ENCODE data around the gene PHLPP2.
"Not testable (repeated sequence)": the region's sequence is repeated elsewhere in the genome, so short reads cannot be mapped to it uniquely, and the experiment has no call there.

The PHLPP2 gene

GRCh38 chr16:71698491-71698890 is 26.0 kb downstream of the PHLPP2 start:
- H3K4me3 Mint-ChIP-seq: no peak overlapping the region
- peaks cover 2% of the 10 kb centered on the region for H3K4me1 Mint-ChIP-seq (ENCODE audit: low read depth)

DNA sequence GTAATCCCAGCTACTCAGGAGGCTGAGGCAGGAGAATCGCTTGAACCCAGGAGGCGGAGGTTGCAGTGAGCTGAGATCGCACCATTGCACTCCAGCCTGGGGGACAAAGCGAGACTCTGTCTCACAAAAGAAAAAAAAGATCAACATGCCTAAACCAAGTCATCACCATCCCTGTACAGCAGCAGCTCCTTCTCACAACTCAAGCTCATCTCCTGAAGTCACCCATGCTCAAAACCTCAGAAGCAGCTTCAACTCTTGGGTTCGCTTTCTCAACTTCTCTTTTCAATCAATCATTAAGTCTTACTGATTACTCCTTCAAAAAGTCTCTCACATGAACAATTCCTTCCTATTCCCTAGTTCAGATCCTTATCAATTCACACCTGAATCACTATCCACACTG is 31.3 kb downstream of the PHLPP2 start:
- Mint-ChIP-seq H3K4me3 (no peak overlapping the region), H3K9me3 (no peaks in the 10 kb centered on the region), H3K4me1 (ENCODE audit: low read depth) (peaks cover 2% of the 10 kb centered on the region), H3K27me3 (ENCODE audit: low read depth) (no peaks in the 10 kb centered on the region), H3K36me3 (ENCODE audit: low read depth) (peaks cover 2% of the 10 kb centered on the region), H3K27ac (no peak overlapping the region)

More at GRCh38 chr16:71698491-71698890, 26.0 kb downstream of the PHLPP2 start:
- no peaks in the 10 kb centered on the region for H3K36me3 Mint-ChIP-seq (ENCODE audit: low read depth)
- H3K27me3 Mint-ChIP-seq (ENCODE audit: low read depth): no peaks in the 10 kb centered on the region
- H3K27ac Mint-ChIP-seq: no peak overlapping the region
- H3K9me3 Mint-ChIP-seq: no peaks in the 10 kb centered on the region

DNA sequence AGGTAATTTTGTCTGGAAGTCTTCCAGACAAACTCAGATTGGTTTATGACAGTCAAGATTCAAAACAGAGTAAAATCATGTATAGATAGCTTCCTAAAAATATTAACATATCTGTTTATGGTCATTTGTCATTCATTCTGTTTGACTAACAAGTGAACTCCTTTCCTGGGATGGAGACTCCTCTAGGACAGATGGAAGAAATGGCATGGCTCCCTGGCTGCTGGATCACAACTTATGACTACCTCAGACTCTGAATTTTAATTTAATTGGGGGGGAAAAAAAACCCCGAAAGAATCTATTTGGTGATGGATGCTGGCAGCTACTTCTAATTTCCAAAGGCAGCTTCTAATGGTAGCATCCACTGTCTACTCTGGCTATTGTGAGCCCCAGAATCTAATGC is 34.6 kb downstream of the PHLPP2 start:
- Mint-ChIP-seq H3K27me3 (ENCODE audit: low read depth) (no peaks in the 10 kb centered on the region), H3K4me3 (no peak overlapping the region), H3K36me3 (ENCODE audit: low read depth) (peaks cover 2% of the 10 kb centered on the region), H3K4me1 (ENCODE audit: low read depth) (no peaks in the 10 kb centered on the region), H3K9me3 (no peaks in the 10 kb centered on the region), H3K27ac (no peak overlapping the region)

GRCh38 chr16:71687861-71688260 is 36.6 kb downstream of the PHLPP2 start:
- no peak overlapping the region for H3K4me3 Mint-ChIP-seq
- H3K9me3 Mint-ChIP-seq: no peaks in the 10 kb centered on the region
- no peaks in the 10 kb centered on the region for H3K4me1 Mint-ChIP-seq (ENCODE audit: low read depth)
- H3K27ac Mint-ChIP-seq: no peak overlapping the region
- no peaks in the 10 kb centered on the region for H3K27me3 Mint-ChIP-seq (ENCODE audit: low read depth)
- peaks cover 10% of the 10 kb centered on the region for H3K36me3 Mint-ChIP-seq (ENCODE audit: low read depth)

- H3K4me3 Mint-ChIP-seq; H3K4me1 Mint-ChIP-seq (ENCODE audit: low read depth); H3K27ac Mint-ChIP-seq; H3K27me3 Mint-ChIP-seq (ENCODE audit: low read depth); H3K9me3 Mint-ChIP-seq: not testable (repeated sequence)
- H3K36me3 Mint-ChIP-seq (ENCODE audit: low read depth): peaks cover 17% of the 10 kb centered on the region
These were observed 40.2 kb downstream of the PHLPP2 start for GRCh38 chr16:71684280-71684679.

DNA sequence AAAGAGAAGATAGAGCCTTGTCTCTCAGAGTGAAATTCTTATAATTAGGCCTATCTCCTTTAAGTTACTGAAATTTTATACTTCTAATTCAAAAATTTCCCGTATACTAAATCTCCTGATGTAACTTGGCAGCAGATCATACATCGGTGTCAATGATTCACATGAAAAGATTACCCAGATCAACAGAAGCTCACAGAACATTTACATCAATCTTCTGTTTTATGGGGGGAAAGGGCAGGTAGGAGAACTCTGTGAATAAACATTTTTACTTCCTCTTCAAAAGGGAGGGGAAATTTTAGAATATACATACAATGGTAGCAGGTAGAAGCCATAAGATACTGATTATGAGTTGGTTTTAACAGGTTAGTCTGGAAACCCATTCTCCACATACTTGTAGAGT is 43.1 kb downstream of the PHLPP2 start:
- Mint-ChIP-seq H3K4me3 (no peak overlapping the region), H3K4me1 (ENCODE audit: low read depth) (peaks cover under 1% of the 10 kb centered on the region), H3K9me3 (no peaks in the 10 kb centered on the region), H3K27ac (no peak overlapping the region), H3K36me3 (ENCODE audit: low read depth) (peaks cover 24% of the 10 kb centered on the region), H3K27me3 (ENCODE audit: low read depth) (no peaks in the 10 kb centered on the region)

DNA sequence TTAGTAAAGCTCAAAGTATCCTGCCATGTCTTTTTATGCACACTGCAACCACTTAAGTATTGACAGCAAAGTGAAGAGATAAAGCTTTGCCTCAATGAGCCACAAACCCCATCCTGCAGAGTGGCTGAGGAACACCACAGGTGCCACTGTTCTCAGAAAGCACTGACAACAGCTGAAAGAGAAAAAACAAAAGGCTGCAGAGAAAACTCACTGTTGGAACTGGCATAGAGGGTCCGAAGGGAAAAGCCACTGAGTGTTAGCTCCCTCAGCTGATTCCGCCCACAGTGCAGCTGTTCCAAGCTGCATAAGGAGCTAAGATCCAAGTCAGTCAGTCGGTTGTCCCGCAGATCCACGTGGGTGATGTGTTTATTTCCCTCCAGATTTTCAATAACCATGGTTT is 48.3 kb downstream of the PHLPP2 start:
- H3K4me3 Mint-ChIP-seq: no peak overlapping the region
- H3K4me1 Mint-ChIP-seq (ENCODE audit: low read depth): peaks cover 4% of the 10 kb centered on the region
- H3K36me3 Mint-ChIP-seq (ENCODE audit: low read depth): peaks cover 17% of the 10 kb centered on the region
- no peak overlapping the region for H3K27ac Mint-ChIP-seq
- no peaks in the 10 kb centered on the region for H3K27me3 Mint-ChIP-seq (ENCODE audit: low read depth)
- no peaks in the 10 kb centered on the region for H3K9me3 Mint-ChIP-seq

GRCh38 chr16:71675380-71675779 is 49.1 kb downstream of the PHLPP2 start:
- no peaks in the 10 kb centered on the region for H3K9me3 Mint-ChIP-seq
- no peak overlapping the region for H3K4me3 Mint-ChIP-seq
- H3K36me3 Mint-ChIP-seq (ENCODE audit: low read depth): peaks cover 17% of the 10 kb centered on the region

GRCh38 chr16:71674229-71674628 is 50.3 kb downstream of the PHLPP2 start:
- Mint-ChIP-seq H3K27me3 (ENCODE audit: low read depth) (no peaks in the 10 kb centered on the region), H3K9me3 (no peaks in the 10 kb centered on the region), H3K27ac (no peak overlapping the region), H3K4me1 (ENCODE audit: low read depth) (peaks cover 4% of the 10 kb centered on the region), H3K4me3 (no peak overlapping the region), H3K36me3 (ENCODE audit: low read depth) (peaks cover 17% of the 10 kb centered on the region)

More at GRCh38 chr16:71675380-71675779, 49.1 kb downstream of the PHLPP2 start:
- H3K27ac Mint-ChIP-seq: no peak overlapping the region
- peaks cover 4% of the 10 kb centered on the region for H3K4me1 Mint-ChIP-seq (ENCODE audit: low read depth)
- no peaks in the 10 kb centered on the region for H3K27me3 Mint-ChIP-seq (ENCODE audit: low read depth)

DNA sequence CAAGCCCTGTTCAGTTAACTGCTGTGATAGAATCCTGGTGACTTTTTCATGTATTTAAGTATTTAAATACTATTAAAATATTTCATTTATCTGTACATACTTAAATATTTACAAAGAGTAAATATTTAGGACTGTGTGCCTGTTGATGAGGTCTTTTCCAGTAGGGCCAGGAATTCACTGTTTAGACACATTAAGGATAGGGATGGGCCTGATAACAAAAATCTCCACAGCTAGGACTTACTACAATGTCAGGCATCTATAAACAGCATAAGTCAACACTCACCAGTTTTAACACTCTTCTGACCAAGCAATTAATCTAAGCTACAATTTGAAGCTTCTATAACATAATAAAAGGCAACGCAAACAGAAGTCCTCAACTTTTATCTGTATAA is 50.9 kb downstream of the PHLPP2 start:
- H3K27ac Mint-ChIP-seq: no peak overlapping the region
- no peak overlapping the region for H3K4me3 Mint-ChIP-seq
- H3K36me3 Mint-ChIP-seq (ENCODE audit: low read depth): peaks cover 16% of the 10 kb centered on the region
- peaks cover 4% of the 10 kb centered on the region for H3K4me1 Mint-ChIP-seq (ENCODE audit: low read depth)
- no peaks in the 10 kb centered on the region for H3K27me3 Mint-ChIP-seq (ENCODE audit: low read depth)
- no peaks in the 10 kb centered on the region for H3K9me3 Mint-ChIP-seq

- Mint-ChIP-seq H3K27ac (no peak overlapping the region), H3K27me3 (ENCODE audit: low read depth) (no peaks in the 10 kb centered on the region), H3K9me3 (no peaks in the 10 kb centered on the region), H3K4me3 (no peak overlapping the region), H3K4me1 (ENCODE audit: low read depth) (peaks cover 4% of the 10 kb centered on the region), H3K36me3 (ENCODE audit: low read depth) (peaks cover 16% of the 10 kb centered on the region)
These were observed 51.5 kb downstream of the PHLPP2 start for GRCh38 chr16:71672803-71673581.

DNA sequence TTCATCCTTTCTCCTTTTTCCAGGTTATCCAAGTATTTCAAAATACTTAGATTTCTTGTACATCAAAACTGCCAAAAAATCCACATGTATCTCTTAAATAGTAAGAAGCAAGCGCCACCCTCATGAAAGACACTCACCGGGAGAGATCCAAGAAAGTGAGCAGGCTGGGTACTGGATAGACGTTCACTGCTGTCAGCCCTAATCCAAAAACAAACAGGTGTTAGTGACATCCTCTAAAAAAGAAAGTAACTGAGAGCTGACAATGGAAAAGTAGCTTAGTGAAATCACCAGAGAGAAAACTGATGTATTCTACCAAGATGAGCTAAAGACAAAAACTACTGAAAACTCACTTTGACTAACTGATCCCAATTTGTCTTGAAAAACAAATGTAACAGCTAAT is 52.4 kb downstream of the PHLPP2 start:
- peaks cover 4% of the 10 kb centered on the region for H3K4me1 Mint-ChIP-seq (ENCODE audit: low read depth)
- H3K36me3 Mint-ChIP-seq (ENCODE audit: low read depth): peaks cover 14% of the 10 kb centered on the region
- no peak overlapping the region for H3K27ac Mint-ChIP-seq
- no peaks in the 10 kb centered on the region for H3K9me3 Mint-ChIP-seq
- H3K4me3 Mint-ChIP-seq: no peak overlapping the region
- no peaks in the 10 kb centered on the region for H3K27me3 Mint-ChIP-seq (ENCODE audit: low read depth)

DNA sequence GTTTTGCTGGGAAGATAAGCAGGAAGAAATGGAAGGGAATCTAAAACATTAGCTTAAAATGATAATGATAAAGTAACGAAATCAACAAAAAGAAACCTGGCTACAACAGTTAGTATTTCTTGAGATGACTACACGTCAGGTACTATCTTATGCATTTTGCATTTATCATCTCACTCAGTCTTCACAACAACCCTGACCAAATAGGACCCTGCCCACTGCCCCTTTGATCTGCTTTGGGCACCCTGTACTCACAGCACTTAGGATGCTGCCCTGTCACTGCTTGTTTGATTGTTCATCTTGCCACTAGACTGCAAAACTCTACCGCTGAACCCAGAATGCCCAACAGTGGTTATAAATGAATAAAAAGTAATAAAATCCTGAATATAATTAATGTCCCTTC is 53.3 kb downstream of the PHLPP2 start:
- Mint-ChIP-seq H3K4me3 (no peak overlapping the region), H3K9me3 (no peaks in the 10 kb centered on the region), H3K27me3 (ENCODE audit: low read depth) (no peaks in the 10 kb centered on the region), H3K4me1 (ENCODE audit: low read depth) (peaks cover 4% of the 10 kb centered on the region), H3K27ac (no peak overlapping the region), H3K36me3 (ENCODE audit: low read depth) (peaks cover 16% of the 10 kb centered on the region)

GRCh38 chr16:71670537-71670936 is 54.0 kb downstream of the PHLPP2 start:
- Mint-ChIP-seq H3K9me3 (no peaks in the 10 kb centered on the region), H3K4me1 (ENCODE audit: low read depth) (peaks cover 2% of the 10 kb centered on the region), H3K4me3 (no peak overlapping the region), H3K36me3 (ENCODE audit: low read depth) (peaks cover 14% of the 10 kb centered on the region), H3K27ac (no peak overlapping the region), H3K27me3 (ENCODE audit: low read depth) (no peaks in the 10 kb centered on the region)

DNA sequence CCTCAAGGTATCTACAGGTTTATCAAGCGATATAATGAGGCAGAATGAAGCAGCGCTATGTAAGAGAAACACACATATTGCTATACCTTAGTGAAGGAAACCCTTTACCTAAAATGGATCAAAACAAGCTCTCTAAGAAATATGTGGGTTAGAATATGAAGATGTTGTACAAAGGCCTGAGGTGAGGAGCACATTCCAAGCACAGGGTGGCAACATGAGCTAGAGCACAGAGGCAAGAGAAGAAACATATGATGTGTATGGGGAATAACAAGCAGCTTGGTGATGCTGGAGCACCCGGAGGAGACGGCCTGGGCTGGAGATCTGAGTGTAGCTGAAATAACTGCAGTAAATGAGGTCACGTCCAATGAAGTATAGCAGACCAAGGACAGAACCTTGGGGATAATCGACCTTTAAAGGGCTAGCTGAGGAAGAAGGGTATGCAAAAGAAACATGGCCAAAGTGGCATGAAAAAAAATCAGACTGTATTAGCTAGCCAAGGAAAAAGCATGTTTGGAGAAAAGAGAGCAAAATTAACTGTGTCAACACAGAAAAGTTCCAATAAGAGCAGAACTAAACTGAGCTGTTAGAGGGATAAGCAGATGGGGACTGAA is 54.5 kb downstream of the PHLPP2 start:
- Mint-ChIP-seq H3K27ac (no peak overlapping the region), H3K36me3 (ENCODE audit: low read depth) (peaks cover 14% of the 10 kb centered on the region), H3K4me3 (no peak overlapping the region), H3K9me3 (no peaks in the 10 kb centered on the region), H3K4me1 (ENCODE audit: low read depth) (peaks cover 2% of the 10 kb centered on the region), H3K27me3 (ENCODE audit: low read depth) (no peaks in the 10 kb centered on the region)
